Measurements from ENCODE around the gene RTN4RL1. TPM values are rescaled to one million over a fixed set of nuclear protein-coding genes. Genes with fewer than 3 reads are reported as not detected.

The RTN4RL1 gene
- total and polyA plus RNA-seq, 2 of the 13 experiments (the other 11 are each of a cell fraction or from before 2014, with no cell fraction given) = 0.01 TPM; not detected in 1

DNA sequence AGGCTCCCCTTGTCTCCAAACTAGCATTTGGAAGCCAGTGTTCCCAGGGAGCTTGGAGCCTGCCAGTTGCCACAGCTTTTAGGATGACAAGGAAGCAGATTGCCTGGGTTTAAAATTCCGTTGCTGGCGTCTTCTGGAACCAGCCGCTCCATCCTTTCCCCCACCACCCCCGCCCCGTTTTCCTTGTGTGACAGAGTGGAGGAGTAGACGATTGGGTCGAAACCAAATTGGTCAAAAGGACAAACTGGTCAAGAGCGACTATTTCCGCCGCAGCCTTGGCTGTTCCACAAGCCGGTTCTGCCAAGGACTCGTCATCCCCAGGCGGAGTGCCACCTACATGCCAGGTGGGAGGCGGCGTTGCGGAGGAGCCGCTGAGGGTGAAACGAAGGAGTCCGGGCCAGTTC lies 104.2 kb downstream of the RTN4RL1 start (continued):
- TF ChIP-seq POGZ (CRISPR knock-in tag; IDR thresholded peaks at IDR 0.05) = no peak

DNA sequence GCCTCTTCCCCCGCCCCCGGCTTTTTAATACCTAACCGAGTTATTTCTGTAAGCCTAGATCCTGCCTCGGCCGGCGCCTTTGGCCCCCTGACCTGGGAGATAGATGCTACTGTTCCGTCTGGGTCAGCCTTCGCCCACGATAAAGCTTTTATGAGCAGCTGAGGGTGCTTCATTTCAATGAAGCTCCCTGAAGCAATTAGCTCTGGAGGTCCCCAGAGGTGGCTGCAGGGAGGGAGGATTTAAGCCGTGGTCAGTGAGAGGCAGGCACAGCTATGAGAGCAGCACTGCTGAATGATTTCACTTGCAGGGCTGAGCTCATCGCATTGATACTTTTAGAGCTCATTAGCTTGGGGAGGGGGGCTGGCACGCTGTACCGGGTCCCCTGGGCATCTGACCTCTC lies 105.9 kb downstream of the RTN4RL1 start:
- no peak for TF ChIP-seq EED (CRISPR knock-in tag; IDR thresholded peaks at IDR 0.05)
- TF ChIP-seq, protein P1, sequence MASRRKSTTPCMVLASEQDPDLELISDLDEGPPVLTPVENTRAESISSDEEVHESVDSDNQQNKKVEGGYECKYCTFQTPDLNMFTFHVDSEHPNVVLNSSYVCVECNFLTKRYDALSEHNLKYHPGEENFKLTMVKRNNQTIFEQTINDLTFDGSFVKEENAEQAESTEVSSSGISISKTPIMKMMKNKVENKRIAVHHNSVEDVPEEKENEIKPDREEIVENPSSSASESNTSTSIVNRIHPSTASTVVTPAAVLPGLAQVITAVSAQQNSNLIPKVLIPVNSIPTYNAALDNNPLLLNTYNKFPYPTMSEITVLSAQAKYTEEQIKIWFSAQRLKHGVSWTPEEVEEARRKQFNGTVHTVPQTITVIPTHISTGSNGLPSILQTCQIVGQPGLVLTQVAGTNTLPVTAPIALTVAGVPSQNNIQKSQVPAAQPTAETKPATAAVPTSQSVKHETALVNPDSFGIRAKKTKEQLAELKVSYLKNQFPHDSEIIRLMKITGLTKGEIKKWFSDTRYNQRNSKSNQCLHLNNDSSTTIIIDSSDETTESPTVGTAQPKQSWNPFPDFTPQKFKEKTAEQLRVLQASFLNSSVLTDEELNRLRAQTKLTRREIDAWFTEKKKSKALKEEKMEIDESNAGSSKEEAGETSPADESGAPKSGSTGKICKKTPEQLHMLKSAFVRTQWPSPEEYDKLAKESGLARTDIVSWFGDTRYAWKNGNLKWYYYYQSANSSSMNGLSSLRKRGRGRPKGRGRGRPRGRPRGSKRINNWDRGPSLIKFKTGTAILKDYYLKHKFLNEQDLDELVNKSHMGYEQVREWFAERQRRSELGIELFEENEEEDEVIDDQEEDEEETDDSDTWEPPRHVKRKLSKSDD (CRISPR knock-in tag; IDR thresholded peaks at IDR 0.05; ENCODE audit: low read depth) = no peak
- TF ChIP-seq, protein P2, sequence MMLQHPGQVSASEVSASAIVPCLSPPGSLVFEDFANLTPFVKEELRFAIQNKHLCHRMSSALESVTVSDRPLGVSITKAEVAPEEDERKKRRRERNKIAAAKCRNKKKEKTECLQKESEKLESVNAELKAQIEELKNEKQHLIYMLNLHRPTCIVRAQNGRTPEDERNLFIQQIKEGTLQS (CRISPR knock-in tag; IDR thresholded peaks at IDR 0.05) = no peak
- no peak for TF ChIP-seq ZMYM4 (CRISPR knock-in tag; IDR thresholded peaks at IDR 0.05)
- no peak for TF ChIP-seq THYN1 (CRISPR knock-in tag; IDR thresholded peaks at IDR 0.05; ENCODE audit: borderline replicate concordance, low read depth)
- no peak for TF ChIP-seq ZNF570 (CRISPR knock-in tag; IDR thresholded peaks at IDR 0.05; ENCODE audit: borderline replicate concordance)
- TF ChIP-seq ZNF282 (IDR thresholded peaks at IDR 0.05; ENCODE audit: partially characterized antibody) = no peak
- no peak for TF ChIP-seq ZNF329 (CRISPR knock-in tag; IDR thresholded peaks at IDR 0.05; ENCODE audit: low read depth)
- TF ChIP-seq, protein P3, sequence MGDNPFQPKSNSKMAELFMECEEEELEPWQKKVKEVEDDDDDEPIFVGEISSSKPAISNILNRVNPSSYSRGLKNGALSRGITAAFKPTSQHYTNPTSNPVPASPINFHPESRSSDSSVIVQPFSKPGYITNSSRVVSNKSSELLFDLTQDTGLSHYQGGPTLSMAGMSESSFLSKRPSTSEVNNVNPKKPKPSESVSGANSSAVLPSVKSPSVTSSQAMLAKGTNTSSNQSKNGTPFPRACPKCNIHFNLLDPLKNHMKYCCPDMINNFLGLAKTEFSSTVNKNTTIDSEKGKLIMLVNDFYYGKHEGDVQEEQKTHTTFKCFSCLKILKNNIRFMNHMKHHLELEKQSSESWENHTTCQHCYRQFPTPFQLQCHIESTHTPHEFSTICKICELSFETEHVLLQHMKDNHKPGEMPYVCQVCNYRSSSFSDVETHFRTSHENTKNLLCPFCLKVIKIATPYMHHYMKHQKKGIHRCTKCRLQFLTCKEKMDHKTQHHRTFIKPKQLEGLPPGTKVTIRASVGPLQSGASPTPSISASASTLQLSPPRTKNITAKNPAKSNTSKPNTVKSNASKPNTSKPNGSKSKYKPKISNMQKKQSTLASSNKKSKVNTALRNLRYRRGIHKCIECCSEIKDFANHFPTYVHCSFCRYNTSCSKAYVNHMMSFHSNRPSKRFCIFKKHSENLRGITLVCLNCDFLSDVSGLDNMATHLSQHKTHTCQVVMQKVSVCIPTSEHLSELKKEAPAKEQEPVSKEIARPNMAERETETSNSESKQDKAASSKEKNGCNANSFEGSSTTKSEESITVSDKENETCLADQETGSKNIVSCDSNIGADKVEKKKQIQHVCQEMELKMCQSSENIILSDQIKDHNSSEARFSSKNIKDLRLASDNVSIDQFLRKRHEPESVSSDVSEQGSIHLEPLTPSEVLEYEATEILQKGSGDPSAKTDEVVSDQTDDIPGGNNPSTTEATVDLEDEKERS (CRISPR knock-in tag; IDR thresholded peaks at IDR 0.05) = no peak
- TF ChIP-seq ZNF484 (CRISPR knock-in tag; IDR thresholded peaks at IDR 0.05; ENCODE audit: borderline replicate concordance, low read depth) = no peak
- no peak for TF ChIP-seq ZNF660 (CRISPR knock-in tag; IDR thresholded peaks at IDR 0.05; ENCODE audit: borderline replicate concordance, low read depth)
- in situ Hi-C loops (cut with HindIII; ENCODE audit: extremely low pct_ligation_motif_present, low pct_unique_long_range_greater_than_20kb) = loop anchor here (25.0 kb wide), 1 partner anchor 318 kb away; no protein-coding TSS in a partner anchor
- Histone ChIP-seq H3K9ac (ENCODE audit: insufficient read depth, low read depth, low read length) (no peak overlapping the region), H2AFZ (ENCODE audit: low read length) (no peak overlapping the region), H3K4me3 (replicated peaks in 1 of 3; ENCODE audit: insufficient read depth in 1 of 3, low read depth in 2 of 3, low read length in 3 of 3) (no peak overlapping the region), H3K79me2 (ENCODE audit: insufficient read depth, low read length) (no peaks in the 10 kb centered on the region), H3K27me3 (ENCODE audit: control insufficient read depth in 1 of 2, insufficient read depth in 2 of 2, low read length in 2 of 2) (peaks cover 6 to 53% of the 10 kb centered on the region in 2 experiments), H3K4me2 (ENCODE audit: low read depth, low read length) (no peak overlapping the region), H3K27ac (ENCODE audit: extremely low read length, insufficient read depth, low read length) (no peak overlapping the region), H3K9me3 (ENCODE audit: low read length) (no peaks in the 10 kb centered on the region), H4K20me1 (ENCODE audit: insufficient read depth, low read length) (no peaks in the 10 kb centered on the region), H3K4me1 (ENCODE audit: insufficient read depth, low read length) (peaks cover 32% of the 10 kb centered on the region), H3K36me3 (replicated peaks in 1 of 2; ENCODE audit: control insufficient read depth in 1 of 2, insufficient read depth in 2 of 2, low read length in 2 of 2) (no peaks in the 10 kb centered on the region)
- ChIA-PET POLR2A (interaction anchor here (1.0 kb wide), 1 partner anchor 29 kb away, joined by 3 read pairs; no protein-coding TSS in a partner anchor), CTCF (ENCODE audit: low intra/inter-chr PET ratio, low total read pairs) (no interaction called here)
- ATAC-seq = no peak
- DNase-seq (ENCODE audit: low spot score) = no peak
- no peak for FAIRE-seq
- intact Hi-C loops (cut with micrococcal nuclease; ENCODE audit: unreplicated experiment) = no loop called here
- BruUV-seq (replicated peaks) = no TSS peak
- WGBS (ENCODE audit: low lambda C conversion rate) = 28% methylated on average over 13 of the region's 13 CpGs

Data from HepG2 (cell line).